Measurements from ENCODE around the gene AFAP1. TPM values are rescaled to one million over a fixed set of nuclear protein-coding genes. Genes with fewer than 3 reads are reported as not detected.

The AFAP1 gene
- total and polyA plus RNA-seq, 2 donors (not counting 3 experiments of a cell fraction or from before 2014, with no cell fraction given) = 32.3 to 103 TPM

GRCh38 chr4:7810783-7811535 is 128.7 kb downstream of the AFAP1 start:
- POLR2A ChIA-PET = no interaction called here
- H3K4me3 ChIP-seq (replicated peaks in 1 of 3; ENCODE audit: insufficient read depth in 1 of 3, low read depth in 1 of 3, low read length in 3 of 3) = no peak overlapping the region
- H3K79me2 ChIP-seq (ENCODE audit: control insufficient read depth, insufficient read depth, low read length) = peaks cover 30% of the 10 kb centered on the region
- dilution Hi-C loops (cut with MboI; ENCODE audit: extremely low pct_ligation_motif_present, low sequenced_read_pairs) (no loop called here), intact Hi-C loops (cut with micrococcal nuclease) (no loop called here)
- CTCF ChIA-PET = interaction anchor here (1.0 kb wide), 1 partner anchor 33 kb away, joined by 4 read pairs; no protein-coding TSS in a partner anchor
- H2AFZ ChIP-seq (ENCODE audit: low read depth, low read length) = no peak overlapping the region
- no peak overlapping the region for H3K9ac ChIP-seq (replicated peaks; ENCODE audit: extremely low read depth, insufficient read depth, low read length)
- H3K36me3 ChIP-seq (ENCODE audit: control insufficient read depth in 2 of 2, extremely low read depth in 1 of 2, insufficient read depth in 2 of 2, low read length in 2 of 2) = peaks cover 24 to 33% of the 10 kb centered on the region in 2 experiments
- H3K9me1 ChIP-seq (replicated peaks; ENCODE audit: control insufficient read depth, extremely low read depth, insufficient read depth, low read length) = no peaks in the 10 kb centered on the region
- H3K9me3 ChIP-seq (replicated peaks; ENCODE audit: control insufficient read depth, insufficient read depth, low read length) = peaks cover 9% of the 10 kb centered on the region
- TF ChIP-seq MAX (IDR thresholded peaks at IDR 0.05; ENCODE audit: insufficient read depth, insufficient read length) = no peak
- TF ChIP-seq FOS (IDR thresholded peaks at IDR 0.05; ENCODE audit: borderline replicate concordance, insufficient read depth, low read length) = no peak
- TF ChIP-seq POLR2A (IDR thresholded peaks at IDR 0.05; ENCODE audit: low read depth, low read length) = no peak
- TF ChIP-seq CTCF (IDR thresholded peaks at IDR 0.05; ENCODE audit: extremely low read depth in 1 of 2, insufficient read depth in 1 of 2, low read depth in 1 of 2, low read length in 2 of 2) = no peak
- TF ChIP-seq POLR2AphosphoS5 (IDR thresholded peaks at IDR 0.05; ENCODE audit: insufficient read depth, low read depth, low read length) = no peak
- TF ChIP-seq EZH2 (IDR thresholded peaks at IDR 0.05; ENCODE audit: borderline replicate concordance, low read depth, low read length, severe bottlenecking) = no peak
- TF ChIP-seq MYC (IDR thresholded peaks at IDR 0.05; ENCODE audit: low read depth, low read length) = no peak
- no peak overlapping the region for H3K4me2 ChIP-seq (ENCODE audit: insufficient read depth, low read length)
- H3K4me1 ChIP-seq (ENCODE audit: control insufficient read depth, extremely low read depth, insufficient read depth, low read length) = peaks cover 35% of the 10 kb centered on the region
- no peaks in the 10 kb centered on the region for H4K20me1 ChIP-seq (replicated peaks; ENCODE audit: control insufficient read depth, extremely low read depth, insufficient read depth, low read length)
- H3K27ac ChIP-seq (ENCODE audit: insufficient read depth, low read depth, low read length) = no peak overlapping the region
- no peak for DNase-seq (ENCODE audit: low read depth, low spot score)
- no TSS peak for BruUV-seq (replicated peaks)
- FAIRE-seq = no peak
- H3K27me3 ChIP-seq (ENCODE audit: control insufficient read depth in 2 of 2, insufficient read depth in 2 of 2, low read length in 2 of 2) = no peaks in the 10 kb centered on the region
